Mucosa of rectum (tissue), 2 donors: ENCODE data around the gene FES.
"Not testable (repeated sequence)": the region's sequence is repeated elsewhere in the genome, so short reads cannot be mapped to it uniquely, and the experiment has no call there.

Source experiments
- H3K27ac ChIP-seq, 2 donors: one replicate each; pipeline ENCODE4 v1.7.0; 2013; ENCODE audit warnings: inconsistent platforms in 2 of 2, low read depth in 2 of 2, low read length in 2 of 2
- H3K27me3 ChIP-seq, 2 donors: one replicate each; pipeline ENCODE4 v1.7.0; 2013; ENCODE audit warnings: low read length in 2 of 2; ENCODE audit not compliant: control insufficient read depth in 2 of 2, insufficient read depth in 2 of 2
- H3K36me3 ChIP-seq, 2 donors: one replicate each; pipeline ENCODE4 v1.7.0; 2013; ENCODE audit warnings: low read length in 2 of 2; ENCODE audit not compliant: control insufficient read depth in 2 of 2, insufficient read depth in 2 of 2
- H3K4me1 ChIP-seq, 2 donors: one replicate each; pipeline ENCODE4 v1.7.0; 2013; ENCODE audit warnings: low read length in 2 of 2, mild to moderate bottlenecking in 1 of 2; ENCODE audit not compliant: control insufficient read depth in 2 of 2, insufficient read depth in 2 of 2
- H3K4me3 ChIP-seq, 2 donors: one replicate each; pipeline ENCODE4 v1.7.0; 2013; ENCODE audit warnings: low read length in 2 of 2
- H3K9ac ChIP-seq, 2 donors: one replicate each; pipeline ENCODE4 v1.7.0; 2013; ENCODE audit warnings: low read length in 2 of 2, low read depth in 1 of 2, mild to moderate bottlenecking in 1 of 2
- H3K9me3 ChIP-seq, 2 donors: one replicate each; pipeline ENCODE4 v1.7.0; 2013; ENCODE audit warnings: low read length in 2 of 2; ENCODE audit not compliant: control insufficient read depth in 2 of 2
- donor health status: healthy.
- donor health status: Normal muscosa, but diverticular disease.

The FES gene

GRCh38 chr15:90891346-90891949, 7.1 kb downstream of the FES start:
- Histone ChIP-seq H3K4me1 (no peaks in the 10 kb centered on the region), H3K4me3 (no peak overlapping the region), H3K9ac (no peak overlapping the region), H3K9me3 (no peaks in the 10 kb centered on the region), H3K27ac (no peak overlapping the region), H3K36me3 (peaks cover 29 to 41% of the 10 kb centered on the region in 2 donors), H3K27me3 (no peaks in the 10 kb centered on the region)

- Histone ChIP-seq H3K27me3 (no peaks in the 10 kb centered on the region), H3K27ac (no peak overlapping the region), H3K9ac (no peak overlapping the region), H3K4me1 (no peaks in the 10 kb centered on the region), H3K4me3 (no peak overlapping the region), H3K9me3 (no peaks in the 10 kb centered on the region), H3K36me3 (peaks cover 29 to 41% of the 10 kb centered on the region in 2 donors)
Measured at GRCh38 chr15:90892023-90892422, 7.7 kb downstream of the FES start.

DNA sequence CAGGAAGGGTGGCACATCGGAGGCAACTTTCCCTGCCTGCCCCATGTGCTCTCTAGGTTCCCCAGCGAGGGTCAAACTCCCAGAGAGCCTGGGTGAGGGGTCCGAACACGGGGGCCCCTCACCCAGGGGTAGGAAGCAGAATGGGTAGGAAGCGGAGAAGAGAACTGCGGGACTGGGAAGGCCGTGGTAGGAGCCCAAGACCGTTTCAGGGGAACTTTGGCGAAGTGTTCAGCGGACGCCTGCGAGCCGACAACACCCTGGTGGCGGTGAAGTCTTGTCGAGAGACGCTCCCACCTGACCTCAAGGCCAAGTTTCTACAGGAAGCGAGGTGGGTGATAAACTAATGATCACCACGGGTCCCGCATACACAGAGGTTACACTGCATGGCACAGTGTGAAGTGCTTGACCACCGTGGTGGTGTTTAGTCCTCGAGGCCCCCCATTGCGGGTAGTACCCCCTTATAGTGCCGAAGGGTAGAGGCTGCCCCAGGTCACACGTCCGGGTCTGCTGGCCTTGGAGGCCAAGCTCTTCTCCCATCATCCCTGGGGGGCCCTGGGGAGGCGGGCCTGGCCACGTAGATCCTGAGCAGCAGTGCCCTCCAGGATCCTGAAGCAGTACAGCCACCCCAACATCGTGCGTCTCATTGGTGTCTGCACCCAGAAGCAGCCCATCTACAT, 8.3 kb downstream of the FES start:
- H3K27ac ChIP-seq, result no peak overlapping the region
- no peak overlapping the region for H3K4me3 ChIP-seq
- no peak overlapping the region for H3K9ac ChIP-seq
- H3K9me3 ChIP-seq, result no peaks in the 10 kb centered on the region
- H3K36me3 ChIP-seq, result peaks cover 29 to 41% of the 10 kb centered on the region in 2 donors
- no peaks in the 10 kb centered on the region for H3K27me3 ChIP-seq
- no peaks in the 10 kb centered on the region for H3K4me1 ChIP-seq

DNA sequence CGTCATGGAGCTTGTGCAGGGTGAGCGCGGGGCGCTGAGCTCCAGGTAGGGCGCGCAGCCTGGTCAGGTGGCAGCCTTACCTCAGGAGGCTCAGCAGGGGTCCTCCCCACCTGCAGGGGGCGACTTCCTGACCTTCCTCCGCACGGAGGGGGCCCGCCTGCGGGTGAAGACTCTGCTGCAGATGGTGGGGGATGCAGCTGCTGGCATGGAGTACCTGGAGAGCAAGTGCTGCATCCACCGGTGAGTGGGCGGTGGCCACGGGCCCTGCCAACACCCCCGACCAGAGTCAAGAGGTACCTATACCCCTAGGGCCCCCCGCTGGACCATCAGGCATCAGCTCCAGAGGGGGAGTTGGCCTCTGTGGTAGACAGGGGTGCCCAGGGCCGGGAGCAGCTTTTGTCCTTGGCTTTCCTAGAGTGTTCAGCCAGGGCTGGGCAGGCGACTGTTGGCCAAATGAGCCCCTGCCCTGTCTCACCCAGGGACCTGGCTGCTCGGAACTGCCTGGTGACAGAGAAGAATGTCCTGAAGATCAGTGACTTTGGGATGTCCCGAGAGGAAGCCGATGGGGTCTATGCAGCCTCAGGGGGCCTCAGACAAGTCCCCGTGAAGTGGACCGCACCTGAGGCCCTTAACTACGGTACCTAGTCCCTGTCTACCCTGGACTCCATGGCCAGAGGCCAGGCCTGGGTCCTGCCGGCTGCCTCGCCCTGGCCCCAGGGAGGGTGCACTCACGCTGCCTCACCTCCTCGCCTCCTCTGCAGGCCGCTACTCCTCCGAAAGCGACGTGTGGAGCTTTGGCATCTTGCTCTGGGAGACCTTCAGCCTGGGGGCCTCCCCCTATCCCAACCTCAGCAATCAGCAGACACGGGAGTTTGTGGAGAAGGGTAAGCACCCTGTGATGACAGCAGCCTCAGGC, 9.1 kb downstream of the FES start:
- peaks cover 29 to 41% of the 10 kb centered on the region in 2 donors for H3K36me3 ChIP-seq
- H3K4me1 ChIP-seq, result no peaks in the 10 kb centered on the region
- H3K27me3 ChIP-seq, result no peaks in the 10 kb centered on the region
- H3K9me3 ChIP-seq, result no peaks in the 10 kb centered on the region
- H3K27ac ChIP-seq, result no peak overlapping the region
- H3K9ac ChIP-seq, result no peak overlapping the region
- no peak overlapping the region for H3K4me3 ChIP-seq

GRCh38 chr15:90895571-90896117, 11.3 kb downstream of the FES start:
- H3K36me3 ChIP-seq, result peaks cover 23 to 32% of the 10 kb centered on the region in 2 donors

GRCh38 chr15:90897131-90897655, 12.9 kb downstream of the FES start:
- not testable (repeated sequence) for H3K9me3 ChIP-seq, H3K27ac ChIP-seq, H3K9ac ChIP-seq, H3K27me3 ChIP-seq, H3K4me3 ChIP-seq, H3K4me1 ChIP-seq
- peaks cover 14 to 22% of the 10 kb centered on the region in 2 donors for H3K36me3 ChIP-seq

More at GRCh38 chr15:90895571-90896117, 11.3 kb downstream of the FES start:
- Histone ChIP-seq H3K9ac (no peak overlapping the region), H3K27me3 (no peaks in the 10 kb centered on the region), H3K9me3 (no peaks in the 10 kb centered on the region), H3K4me3 (no peak overlapping the region), H3K4me1 (no peaks in the 10 kb centered on the region), H3K27ac (no peak overlapping the region)

DNA sequence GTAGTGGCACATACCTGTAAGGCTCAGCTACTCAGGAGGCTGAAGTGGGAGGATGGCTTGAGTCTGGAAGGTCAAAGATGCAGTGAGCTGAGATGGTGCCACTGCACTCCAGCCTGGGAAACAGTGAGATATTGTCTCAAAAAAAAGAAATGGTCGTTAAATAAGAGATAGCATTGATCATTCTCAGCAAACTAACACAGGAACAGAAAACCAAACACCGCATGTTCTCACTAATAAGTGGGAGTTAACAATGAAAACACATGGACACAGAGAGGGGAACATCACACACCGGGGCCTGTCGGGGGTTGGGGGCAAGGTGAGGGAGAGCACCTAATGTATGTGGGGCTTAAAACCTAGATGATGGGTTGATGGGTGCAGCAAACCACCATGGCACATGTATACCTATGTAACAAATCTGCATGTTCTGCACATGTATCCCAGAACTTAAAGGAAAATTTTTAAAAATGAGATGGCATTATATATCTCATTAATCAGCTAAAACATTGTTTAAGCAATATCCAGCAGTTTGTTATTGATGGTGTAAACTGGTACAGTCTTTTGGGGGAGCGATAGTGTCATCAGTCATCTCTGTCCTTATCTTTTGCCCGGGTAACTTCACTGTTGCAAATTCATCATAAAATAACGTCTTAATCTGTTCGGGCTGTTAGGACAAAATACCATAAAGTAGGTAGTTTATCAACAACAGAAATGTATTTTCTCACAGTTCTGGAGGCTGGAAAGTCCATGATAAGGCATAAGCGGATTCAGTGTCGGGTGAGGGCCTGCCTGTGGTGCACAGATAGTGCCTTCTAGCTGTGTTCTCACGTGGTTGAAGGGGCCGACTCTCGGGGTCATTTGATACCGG, 17.1 kb downstream of the FES start:
- Histone ChIP-seq H3K27me3 (no peaks in the 10 kb centered on the region), H3K4me1 (peaks cover 12 to 18% of the 10 kb centered on the region in 2 donors), H3K9me3 (no peaks in the 10 kb centered on the region), H3K36me3 (peaks cover 15 to 17% of the 10 kb centered on the region in 2 donors), H3K4me3 (peak overlapping the region; percentile 86 to 92), H3K9ac (peak overlapping the region; percentile 90 to 92), H3K27ac (peak overlapping the region; percentile 93 to 97)

DNA sequence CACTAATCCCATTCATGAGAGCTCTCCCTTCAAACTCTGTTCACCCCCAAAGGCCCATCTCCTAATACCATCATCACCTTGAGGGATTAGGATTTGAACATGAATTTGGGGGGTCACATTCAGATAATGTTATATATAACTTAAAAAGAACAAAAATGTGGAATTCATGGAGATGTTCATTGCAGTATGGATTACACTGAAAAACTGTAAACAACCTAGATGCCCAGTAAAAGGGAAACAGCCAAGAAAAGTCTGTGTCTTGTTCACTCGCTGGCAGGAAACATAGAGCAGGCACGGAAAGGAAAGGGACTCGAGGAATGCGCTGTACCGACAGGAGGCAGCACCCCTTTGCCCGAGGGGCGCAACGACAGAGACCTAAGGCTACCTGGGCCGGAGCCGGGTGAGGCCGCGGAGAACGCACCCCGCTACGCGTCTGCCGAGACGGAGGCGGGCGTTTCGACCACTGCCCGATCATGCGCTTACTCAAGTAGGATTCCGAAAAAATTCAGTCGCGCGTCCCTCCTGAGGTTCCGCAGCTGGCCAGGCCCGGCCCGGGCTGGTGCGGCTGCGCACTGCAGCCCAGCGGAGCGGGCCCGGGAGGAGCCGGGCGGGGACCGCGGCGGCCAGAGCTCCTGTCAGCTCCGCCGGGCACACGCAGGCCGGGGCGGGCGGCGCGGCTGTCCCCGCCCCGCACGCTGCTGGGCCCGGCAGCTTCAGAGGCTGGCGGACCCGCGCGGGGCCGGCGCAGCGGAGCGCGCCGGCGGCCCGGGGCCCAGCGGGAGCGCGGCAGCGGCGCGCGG, 17.9 kb downstream of the FES start:
- H3K4me3 ChIP-seq, result peak overlapping the region; percentile 86 to 92
- H3K4me1 ChIP-seq, result peaks cover 12 to 18% of the 10 kb centered on the region in 2 donors
- no peaks in the 10 kb centered on the region for H3K9me3 ChIP-seq
- H3K36me3 ChIP-seq, result peaks cover 23 to 25% of the 10 kb centered on the region in 2 donors
- peak overlapping the region; percentile 90 to 92 for H3K9ac ChIP-seq
- peak overlapping the region; percentile 93 to 97 for H3K27ac ChIP-seq
- no peaks in the 10 kb centered on the region for H3K27me3 ChIP-seq
